Measurements from ENCODE around the gene PREP.

PREP gene

DNA sequence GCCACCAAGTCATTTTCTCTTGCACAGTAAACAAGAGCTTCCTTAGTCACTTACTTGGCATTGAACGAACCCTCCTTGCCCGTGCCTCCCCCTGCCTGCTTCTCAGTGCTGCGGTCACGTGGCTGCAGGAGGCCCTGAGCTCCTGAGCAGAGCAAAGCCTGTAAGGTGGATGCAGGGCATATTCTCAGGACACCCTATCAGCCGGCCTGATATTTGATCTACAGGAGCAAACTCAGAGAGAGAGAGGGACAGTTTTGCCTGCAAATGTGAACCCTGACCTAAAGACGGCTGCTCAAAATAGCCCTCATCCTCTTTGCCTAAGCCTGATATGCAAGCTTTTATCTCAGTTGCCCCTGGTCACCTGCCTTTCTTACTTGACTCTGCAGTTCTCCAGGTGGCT, 130.1 kb downstream of the PREP start:
- no peak for FAIRE-seq
- no peak for TF ChIP-seq SPI1 (IDR thresholded peaks at IDR 0.05; ENCODE audit: low read depth, low read length)
- DNase-seq (ENCODE audit: insufficient read length, low spot score): no peak

- no peak for TF ChIP-seq PAX5 (IDR thresholded peaks at IDR 0.05; ENCODE audit: insufficient read depth, low read length, severe bottlenecking)
- TF ChIP-seq TAF1 (IDR thresholded peaks at IDR 0.05; ENCODE audit: low read depth, low read length): no peak
- TF ChIP-seq POLR2A (IDR thresholded peaks at IDR 0.05; ENCODE audit: low read depth, low read length): no peak
- no peak for TF ChIP-seq POU2F2 (IDR thresholded peaks at IDR 0.05; ENCODE audit: low read depth, low read length)
- no peak for TF ChIP-seq SPI1 (IDR thresholded peaks at IDR 0.05; ENCODE audit: low read depth, low read length)
- TF ChIP-seq POLR2AphosphoS5 (IDR thresholded peaks at IDR 0.05; ENCODE audit: low read depth, low read length): no peak
- FAIRE-seq (no peak), DNase-seq (ENCODE audit: insufficient read length, low spot score) (no peak)
Measured at GRCh38 chr6:105270511-105270910, 132.4 kb downstream of the PREP start.

- no peak for FAIRE-seq
- TF ChIP-seq POLR2AphosphoS5 (IDR thresholded peaks at IDR 0.05; ENCODE audit: low read depth, low read length): no peak
- TF ChIP-seq PAX5 (IDR thresholded peaks at IDR 0.05; ENCODE audit: insufficient read depth, low read length, severe bottlenecking): no peak
- no peak for TF ChIP-seq POU2F2 (IDR thresholded peaks at IDR 0.05; ENCODE audit: low read depth, low read length)
Measured at GRCh38 chr6:105269390-105269789, 133.5 kb downstream of the PREP start.

DNA sequence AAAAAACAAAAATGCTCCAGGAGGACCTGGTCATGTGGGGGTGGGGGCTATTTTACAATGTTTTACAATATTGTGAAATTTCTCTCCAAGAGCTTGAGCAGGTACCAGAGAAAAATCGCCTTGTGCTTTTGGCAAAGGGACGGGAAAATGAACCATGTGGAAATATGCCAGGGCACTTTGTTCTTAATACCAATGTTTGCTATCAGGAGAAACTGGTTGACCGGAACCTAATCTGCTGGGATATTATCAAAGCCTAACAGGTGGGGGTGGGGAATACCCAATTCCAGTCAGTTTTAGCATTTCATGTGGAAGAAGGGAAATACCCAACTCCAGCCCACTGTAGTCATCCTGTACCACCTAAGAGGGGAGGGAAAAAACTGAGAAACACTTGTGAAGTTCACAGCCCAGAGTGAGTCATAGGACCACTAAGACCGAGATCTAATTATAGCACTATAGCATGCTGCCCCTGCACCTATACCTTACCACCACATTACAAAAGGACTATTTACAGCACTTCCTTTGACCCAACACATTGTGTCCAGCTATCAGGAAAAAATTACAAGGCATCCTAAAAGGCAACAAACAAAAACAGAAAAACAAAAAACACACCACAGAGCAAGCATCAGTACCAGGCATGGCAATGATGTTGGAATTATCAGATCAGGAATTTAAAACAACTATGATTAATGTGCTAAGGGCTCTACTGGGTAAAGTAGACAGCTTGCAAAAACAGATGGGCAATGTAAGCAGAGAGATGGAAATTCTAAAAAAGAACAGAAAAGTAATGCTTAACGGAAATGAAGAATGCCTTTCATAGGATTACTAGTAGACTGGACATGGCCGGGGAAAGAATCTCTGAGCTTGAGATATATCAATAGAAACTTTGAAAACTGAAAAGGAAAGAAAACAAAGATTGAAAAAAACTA, 138.9 kb downstream of the PREP start:
- TF ChIP-seq TAF1 (IDR thresholded peaks at IDR 0.05; ENCODE audit: low read depth, low read length) (no peak), POLR2AphosphoS5 (IDR thresholded peaks at IDR 0.05; ENCODE audit: low read depth, low read length) (no peak), POU2F2 (IDR thresholded peaks at IDR 0.05; ENCODE audit: low read depth, low read length) (no peak), PAX5 (IDR thresholded peaks at IDR 0.05; ENCODE audit: insufficient read depth, low read length, severe bottlenecking) (no peak), POLR2A (IDR thresholded peaks at IDR 0.05; ENCODE audit: low read depth, low read length) (no peak), SPI1 (IDR thresholded peaks at IDR 0.05; ENCODE audit: low read depth, low read length) (no peak)
- no peak for DNase-seq (ENCODE audit: insufficient read length, low spot score)
- no peak for FAIRE-seq

More at GRCh38 chr6:105269390-105269789, 133.5 kb downstream of the PREP start:
- DNase-seq (ENCODE audit: insufficient read length, low spot score): no peak

DNA sequence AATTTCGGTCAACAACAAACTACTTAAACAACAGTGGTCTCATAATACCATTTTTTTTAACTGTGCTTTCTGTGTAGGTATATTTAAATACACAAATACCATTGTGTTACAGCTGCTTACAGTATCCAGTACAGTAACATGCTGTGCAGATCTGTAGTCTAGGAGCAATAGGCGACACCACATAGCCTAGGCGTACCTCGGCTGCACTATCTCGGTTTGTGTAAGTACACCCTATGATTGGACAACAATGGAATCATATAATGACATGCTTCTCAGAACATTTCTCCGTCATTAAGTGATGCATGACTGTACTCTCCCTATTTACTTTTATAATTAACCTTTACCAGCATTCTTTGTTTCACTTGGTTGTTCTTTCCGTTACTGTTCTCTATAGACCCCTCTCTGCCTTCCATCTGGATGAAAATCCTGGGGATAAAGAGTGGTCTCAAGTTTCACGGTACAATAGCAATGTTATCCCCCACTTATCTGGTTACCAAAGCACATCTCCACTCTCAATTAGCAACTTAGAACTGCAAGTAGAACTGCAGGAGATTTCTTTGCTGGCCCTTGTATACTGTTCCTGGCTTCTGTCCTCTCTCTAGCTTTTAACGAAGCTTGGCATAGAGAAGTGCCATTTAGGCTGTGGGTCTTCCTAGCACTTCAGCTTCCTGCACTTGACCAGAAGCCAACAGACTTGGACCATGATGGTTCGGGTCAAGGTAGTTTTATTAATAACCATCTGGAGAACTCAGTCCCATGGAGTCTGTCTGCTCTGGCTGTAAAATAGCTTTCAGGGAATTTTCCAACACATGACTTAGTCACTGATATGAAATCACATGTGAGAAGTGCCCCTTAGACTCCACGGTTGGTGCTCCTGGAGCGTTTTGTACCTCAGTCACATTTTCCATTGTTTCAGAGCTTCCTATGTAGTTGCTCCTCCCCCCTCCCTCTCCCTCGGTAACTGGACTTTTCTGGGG, 142.7 kb downstream of the PREP start:
- FAIRE-seq: no peak
- TF ChIP-seq SPI1 (IDR thresholded peaks at IDR 0.05; ENCODE audit: low read depth, low read length): no peak
- no peak for TF ChIP-seq POU2F2 (IDR thresholded peaks at IDR 0.05; ENCODE audit: low read depth, low read length)
- no peak for TF ChIP-seq PAX5 (IDR thresholded peaks at IDR 0.05; ENCODE audit: insufficient read depth, low read length, severe bottlenecking)
- no peak for TF ChIP-seq POLR2AphosphoS5 (IDR thresholded peaks at IDR 0.05; ENCODE audit: low read depth, low read length)
- TF ChIP-seq TAF1 (IDR thresholded peaks at IDR 0.05; ENCODE audit: low read depth, low read length): no peak
- no peak for TF ChIP-seq POLR2A (IDR thresholded peaks at IDR 0.05; ENCODE audit: low read depth, low read length)
- DNase-seq (ENCODE audit: insufficient read length, low spot score): no peak

- TF ChIP-seq POLR2AphosphoS5 (IDR thresholded peaks at IDR 0.05; ENCODE audit: low read depth, low read length): no peak
- TF ChIP-seq POLR2A (IDR thresholded peaks at IDR 0.05; ENCODE audit: low read depth, low read length): no peak
- TF ChIP-seq TAF1 (IDR thresholded peaks at IDR 0.05; ENCODE audit: low read depth, low read length): no peak
- no peak for TF ChIP-seq SPI1 (IDR thresholded peaks at IDR 0.05; ENCODE audit: low read depth, low read length)
- no peak for TF ChIP-seq POU2F2 (IDR thresholded peaks at IDR 0.05; ENCODE audit: low read depth, low read length)
- TF ChIP-seq PAX5 (IDR thresholded peaks at IDR 0.05; ENCODE audit: insufficient read depth, low read length, severe bottlenecking): no peak
- DNase-seq (ENCODE audit: insufficient read length, low spot score) (no peak), FAIRE-seq (no peak)
Measured at GRCh38 chr6:105258816-105259215, 144.1 kb downstream of the PREP start.

- FAIRE-seq (no peak), DNase-seq (ENCODE audit: insufficient read length, low spot score) (no peak)
- TF ChIP-seq TAF1 (IDR thresholded peaks at IDR 0.05; ENCODE audit: low read depth, low read length): no peak
- TF ChIP-seq SPI1 (IDR thresholded peaks at IDR 0.05; ENCODE audit: low read depth, low read length): no peak
- no peak for TF ChIP-seq POLR2AphosphoS5 (IDR thresholded peaks at IDR 0.05; ENCODE audit: low read depth, low read length)
- TF ChIP-seq POU2F2 (IDR thresholded peaks at IDR 0.05; ENCODE audit: low read depth, low read length): no peak
- no peak for TF ChIP-seq PAX5 (IDR thresholded peaks at IDR 0.05; ENCODE audit: insufficient read depth, low read length, severe bottlenecking)
- no peak for TF ChIP-seq POLR2A (IDR thresholded peaks at IDR 0.05; ENCODE audit: low read depth, low read length)
Measured at GRCh38 chr6:105257340-105257739, 145.5 kb downstream of the PREP start.

DNA sequence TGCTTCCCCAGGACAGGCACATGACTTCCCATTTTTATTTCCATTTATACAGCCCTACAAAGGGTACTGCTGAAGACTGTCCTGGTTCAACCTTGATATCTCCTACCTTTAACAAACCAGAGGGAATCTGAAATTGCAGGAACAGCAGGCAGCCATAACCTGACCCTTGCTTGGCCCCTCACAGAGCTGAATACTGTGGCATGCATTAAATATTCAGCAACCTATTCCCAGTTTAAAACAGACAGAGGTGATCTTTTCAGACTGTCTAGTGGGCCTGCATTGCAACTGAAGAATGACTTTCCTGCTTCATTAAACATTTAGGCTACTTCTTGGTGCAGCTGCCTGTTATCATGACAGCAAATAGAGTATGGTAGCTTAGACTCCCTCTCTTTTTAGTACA, 146.3 kb downstream of the PREP start:
- FAIRE-seq (no peak), DNase-seq (ENCODE audit: insufficient read length, low spot score) (no peak)
- TF ChIP-seq POLR2A (IDR thresholded peaks at IDR 0.05; ENCODE audit: low read depth, low read length): no peak
- no peak for TF ChIP-seq SPI1 (IDR thresholded peaks at IDR 0.05; ENCODE audit: low read depth, low read length)
- no peak for TF ChIP-seq POU2F2 (IDR thresholded peaks at IDR 0.05; ENCODE audit: low read depth, low read length)
- no peak for TF ChIP-seq POLR2AphosphoS5 (IDR thresholded peaks at IDR 0.05; ENCODE audit: low read depth, low read length)
- no peak for TF ChIP-seq PAX5 (IDR thresholded peaks at IDR 0.05; ENCODE audit: insufficient read depth, low read length, severe bottlenecking)
- no peak for TF ChIP-seq TAF1 (IDR thresholded peaks at IDR 0.05; ENCODE audit: low read depth, low read length)

- FAIRE-seq (no peak), DNase-seq (ENCODE audit: insufficient read length, low spot score) (no peak)
- TF ChIP-seq POU2F2 (IDR thresholded peaks at IDR 0.05; ENCODE audit: low read depth, low read length) (no peak), POLR2A (IDR thresholded peaks at IDR 0.05; ENCODE audit: low read depth, low read length) (no peak), SPI1 (IDR thresholded peaks at IDR 0.05; ENCODE audit: low read depth, low read length) (no peak), TAF1 (IDR thresholded peaks at IDR 0.05; ENCODE audit: low read depth, low read length) (no peak)
Measured at GRCh38 chr6:105253787-105254186, 149.1 kb downstream of the PREP start.
